Loucy (cell line): Measurements from ENCODE around the gene ABI3.
A peak's percentile ranks its signal among the peaks of the same experiment; 100 is the strongest.

Experiments used
- H2AFZ ChIP-seq: fragments of 200-600 bp; sonication (generic); 2 replicates; pipeline ENCODE4 v1.6.0; 2016; ENCODE audit warnings: antibody characterized with exemption, mild to moderate bottlenecking, low read length, moderate library complexity
- H3F3A ChIP-seq: fragments of 200-600 bp; 2 replicates; pipeline ENCODE4 v1.6.0; 2016; ENCODE audit warnings: antibody characterized with exemption, low read depth, mild to moderate bottlenecking
- H3K27me3 ChIP-seq: fragments of 200-600 bp; sonication (generic); 2 replicates; pipeline ENCODE4 v1.6.1; 2014; ENCODE audit warnings: low read length, mild to moderate bottlenecking; ENCODE audit not compliant: insufficient read depth, poor library complexity, severe bottlenecking
- H3K36me3 ChIP-seq: fragments of 200-600 bp; sonication (generic); 2 replicates; pipeline ENCODE4 v1.6.1; 2016; ENCODE audit warnings: low read length; ENCODE audit not compliant: insufficient read depth
- H3K4me1 ChIP-seq: fragments of 200-600 bp; sonication (generic); 2 replicates; pipeline ENCODE4 v1.5.1; 2014; ENCODE audit warnings: low read length, mild to moderate bottlenecking; ENCODE audit not compliant: insufficient read depth, poor library complexity, severe bottlenecking
- H3K4me2 ChIP-seq: fragments of 200-600 bp; sonication (generic); 2 replicates; pipeline ENCODE4 v1.6.0; 2014; ENCODE audit warnings: antibody characterized with exemption, low read length, low read depth, mild to moderate bottlenecking; ENCODE audit not compliant: poor library complexity, severe bottlenecking
- H3K4me3 ChIP-seq: fragments of 200-600 bp; sonication (generic); 2 replicates; pipeline ENCODE4 v1.5.1; 2014; ENCODE audit warnings: low read length, mild to moderate bottlenecking, mixed read lengths; ENCODE audit not compliant: poor library complexity, severe bottlenecking
- H3K79me2 ChIP-seq: fragments of 200-600 bp; sonication (generic); 2 replicates; pipeline ENCODE4 v1.6.1; 2014; ENCODE audit warnings: low read length; ENCODE audit not compliant: insufficient read depth
- H3K9ac ChIP-seq: fragments of 200-600 bp; sonication (generic); 2 replicates; pipeline ENCODE4 v1.6.0; 2014; ENCODE audit warnings: mild to moderate bottlenecking, low read depth, low read length, moderate library complexity; ENCODE audit not compliant: poor library complexity, severe bottlenecking
- H3K9me2 ChIP-seq: fragments of 200-600 bp; sonication (generic); replicated peaks from 2 replicates; pipeline ENCODE4 v1.6.1; 2016; ENCODE audit warnings: low read depth, low read length, mixed read lengths
- H3K9me3 ChIP-seq: fragments of 200-600 bp; sonication (generic); 2 replicates; pipeline ENCODE4 v1.6.1; 2014; ENCODE audit warnings: mild to moderate bottlenecking, antibody characterized with exemption, low read length, low read depth; ENCODE audit not compliant: insufficient read depth
- H4K20me1 ChIP-seq: fragments of 200-600 bp; sonication (generic); 2 replicates; pipeline ENCODE4 v1.6.0; 2014; ENCODE audit warnings: antibody characterized with exemption, low read length, mild to moderate bottlenecking; ENCODE audit not compliant: insufficient read depth, poor library complexity, severe bottlenecking
- EZH2phosphoT487 ChIP-seq: fragments of 200-600 bp; IDR thresholded peaks from 2 replicates; pipeline ENCODE4 v1.6.1; 2018; ENCODE audit warnings: antibody characterized with exemption, mild to moderate bottlenecking, moderate library complexity, borderline replicate concordance
- TF ChIP-seq, protein P1 (sequence below): fragments of 200-600 bp; sonication (generic); conservative IDR thresholded peaks from 2 replicates; pipeline ENCODE4 v1.5.1; 2014; ENCODE audit warnings: mild to moderate bottlenecking, antibody characterized with exemption, low read length

Gene ABI3

DNA sequence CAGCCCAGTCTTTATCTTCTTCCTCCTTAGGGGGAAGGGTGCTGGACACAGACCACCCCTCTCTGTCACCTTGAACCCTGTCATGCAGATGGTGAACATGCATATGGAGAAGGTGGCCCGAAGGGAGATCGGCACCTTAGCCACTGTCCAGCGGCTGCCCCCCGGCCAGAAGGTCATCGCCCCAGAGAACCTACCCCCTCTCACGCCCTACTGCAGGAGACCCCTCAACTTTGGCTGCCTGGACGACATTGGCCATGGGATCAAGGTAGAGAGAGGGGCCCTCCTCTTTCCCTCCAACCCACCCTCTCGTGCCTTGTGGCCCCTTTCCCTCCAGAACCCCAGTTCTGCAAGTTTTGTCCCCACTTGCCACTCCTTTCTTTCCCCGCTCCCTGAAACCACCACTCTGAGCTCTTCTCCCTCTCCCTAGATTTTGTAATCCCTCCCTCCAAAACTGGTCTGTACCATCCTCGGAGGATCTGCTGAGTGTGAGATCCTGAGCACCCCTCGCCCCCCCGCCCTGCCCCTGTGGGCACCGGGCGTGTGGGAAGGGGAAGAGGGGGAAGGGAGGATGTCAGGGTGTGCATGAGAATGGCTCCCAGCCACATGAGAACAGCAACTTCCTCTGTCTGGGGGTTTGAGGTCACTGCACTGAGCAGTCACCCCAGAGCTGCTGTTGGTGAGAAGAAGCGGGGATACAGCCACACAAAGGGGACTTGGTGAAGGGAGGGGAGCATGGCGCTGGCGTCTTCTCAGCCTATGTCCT, 7.3 kb downstream of the ABI3 start:
- H3K4me1 ChIP-seq = peaks cover 50% of the 10 kb centered on the region

DNA sequence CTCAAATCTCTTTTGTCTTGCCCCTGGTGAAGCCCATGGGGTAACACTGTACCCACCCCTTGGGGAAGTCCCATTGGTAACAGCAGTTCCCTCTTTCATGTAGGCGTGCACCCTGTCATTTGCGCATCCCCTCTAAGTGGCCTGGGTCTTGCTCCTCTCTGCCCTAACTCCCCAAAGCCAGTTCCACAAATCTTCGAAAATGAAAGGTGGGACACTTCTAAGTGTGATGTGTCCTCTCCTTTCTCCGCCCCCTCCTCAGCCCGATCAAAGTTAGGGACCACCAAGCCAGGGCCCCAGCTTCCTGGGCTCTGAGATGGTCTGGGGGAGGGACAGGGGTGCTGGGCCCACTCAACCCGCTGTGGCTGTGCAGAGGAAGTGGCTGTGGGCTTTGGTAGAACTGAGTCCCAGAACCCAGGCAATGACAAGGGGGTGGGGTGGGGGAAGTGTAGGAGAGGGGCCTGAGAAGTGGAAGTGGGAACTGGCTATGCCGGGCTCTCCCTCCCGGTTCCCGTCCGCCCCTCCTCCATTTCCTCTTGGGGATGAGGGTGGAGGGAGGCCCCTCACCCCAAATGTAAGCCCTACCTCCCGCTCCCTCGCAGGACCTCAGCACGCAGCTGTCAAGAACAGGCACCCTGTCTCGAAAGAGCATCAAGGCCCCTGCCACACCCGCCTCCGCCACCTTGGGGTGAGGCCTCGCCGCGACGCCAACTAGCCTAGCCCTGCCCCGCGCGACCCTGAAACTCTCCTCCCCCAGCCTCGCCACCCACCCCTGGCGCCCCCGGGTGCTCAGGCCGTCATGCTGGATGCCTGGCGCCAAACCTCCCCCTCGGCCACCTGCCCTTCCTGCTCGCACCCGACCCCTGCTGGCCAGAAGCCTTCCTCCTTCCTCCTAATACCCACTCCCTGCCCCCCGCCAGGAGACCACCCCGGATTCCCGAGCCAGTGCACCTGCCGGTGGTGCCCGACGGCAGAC, 8.7 kb downstream of the ABI3 start:
- Histone ChIP-seq H3K9me2 (no peaks in the 10 kb centered on the region), H3K4me3 (no peak overlapping the region), H3K4me2 (peak overlapping the region; percentile 79), H2AFZ (no peak overlapping the region), H4K20me1 (no peaks in the 10 kb centered on the region), H3K36me3 (peaks cover 4% of the 10 kb centered on the region; the same call in 1 of the 2 replicates), H3K9me3 (no peaks in the 10 kb centered on the region), H3K4me1 (peaks cover 37% of the 10 kb centered on the region), H3K79me2 (peaks cover 21% of the 10 kb centered on the region; the same call in 1 of the 2 replicates), H3K9ac (peak overlapping the region; percentile 60), H3F3A (no peaks in the 10 kb centered on the region), H3K27me3 (no peaks in the 10 kb centered on the region)
- TF ChIP-seq EZH2phosphoT487 = no peak
- TF ChIP-seq, protein P1, sequence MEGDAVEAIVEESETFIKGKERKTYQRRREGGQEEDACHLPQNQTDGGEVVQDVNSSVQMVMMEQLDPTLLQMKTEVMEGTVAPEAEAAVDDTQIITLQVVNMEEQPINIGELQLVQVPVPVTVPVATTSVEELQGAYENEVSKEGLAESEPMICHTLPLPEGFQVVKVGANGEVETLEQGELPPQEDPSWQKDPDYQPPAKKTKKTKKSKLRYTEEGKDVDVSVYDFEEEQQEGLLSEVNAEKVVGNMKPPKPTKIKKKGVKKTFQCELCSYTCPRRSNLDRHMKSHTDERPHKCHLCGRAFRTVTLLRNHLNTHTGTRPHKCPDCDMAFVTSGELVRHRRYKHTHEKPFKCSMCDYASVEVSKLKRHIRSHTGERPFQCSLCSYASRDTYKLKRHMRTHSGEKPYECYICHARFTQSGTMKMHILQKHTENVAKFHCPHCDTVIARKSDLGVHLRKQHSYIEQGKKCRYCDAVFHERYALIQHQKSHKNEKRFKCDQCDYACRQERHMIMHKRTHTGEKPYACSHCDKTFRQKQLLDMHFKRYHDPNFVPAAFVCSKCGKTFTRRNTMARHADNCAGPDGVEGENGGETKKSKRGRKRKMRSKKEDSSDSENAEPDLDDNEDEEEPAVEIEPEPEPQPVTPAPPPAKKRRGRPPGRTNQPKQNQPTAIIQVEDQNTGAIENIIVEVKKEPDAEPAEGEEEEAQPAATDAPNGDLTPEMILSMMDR = peak; percentile 28

More for the DNA sequence above, 7.3 kb downstream of the ABI3 start:
- H4K20me1 ChIP-seq = no peaks in the 10 kb centered on the region
- H3K79me2 ChIP-seq = peaks cover 35% of the 10 kb centered on the region
- H3K9me3 ChIP-seq = no peaks in the 10 kb centered on the region
- H3K36me3 ChIP-seq = peaks cover 4% of the 10 kb centered on the region; the same call in 1 of the 2 replicates
- H3K9me2 ChIP-seq = no peaks in the 10 kb centered on the region
- H3K9ac ChIP-seq = peak overlapping the region; percentile 60
- TF ChIP-seq, protein P1 = no peak
- no peak for TF ChIP-seq EZH2phosphoT487
- H3K4me3 ChIP-seq = peak overlapping the region; percentile 62
- H2AFZ ChIP-seq = peak overlapping the region; percentile 51
- H3F3A ChIP-seq = no peaks in the 10 kb centered on the region
- no peaks in the 10 kb centered on the region for H3K27me3 ChIP-seq
- H3K4me2 ChIP-seq = peak overlapping the region; percentile 79

DNA sequence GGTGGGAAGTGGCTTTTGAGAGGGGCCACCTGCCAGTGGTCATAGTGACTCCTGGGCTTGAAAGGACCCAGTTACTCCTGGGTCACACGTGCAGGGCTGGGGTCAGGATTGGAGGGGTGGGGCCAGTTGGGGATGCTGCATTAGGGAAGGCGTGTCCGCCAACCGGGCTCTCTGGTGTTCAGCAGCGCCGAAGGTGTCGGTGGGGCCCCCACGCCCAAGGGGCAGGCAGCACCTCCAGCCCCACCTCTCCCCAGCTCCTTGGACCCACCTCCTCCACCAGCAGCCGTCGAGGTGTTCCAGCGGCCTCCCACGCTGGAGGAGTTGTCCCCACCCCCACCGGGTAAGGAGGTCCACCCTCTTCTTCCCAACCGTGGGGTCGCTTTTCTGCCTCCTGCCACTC, 9.5 kb downstream of the ABI3 start:
- Histone ChIP-seq H3K4me1 (peaks cover 30% of the 10 kb centered on the region), H4K20me1 (no peaks in the 10 kb centered on the region), H3K4me3 (no peak overlapping the region), H3K9ac (no peak overlapping the region), H2AFZ (no peak overlapping the region), H3K79me2 (peaks cover 15% of the 10 kb centered on the region; the same call in 1 of the 2 replicates), H3F3A (no peaks in the 10 kb centered on the region), H3K9me2 (no peaks in the 10 kb centered on the region), H3K36me3 (peaks cover 4% of the 10 kb centered on the region; the same call in 1 of the 2 replicates), H3K9me3 (no peaks in the 10 kb centered on the region), H3K4me2 (no peak overlapping the region), H3K27me3 (no peaks in the 10 kb centered on the region)
- no peak for TF ChIP-seq EZH2phosphoT487
- TF ChIP-seq, protein P1 = no peak
